GM19397 (cell line): Measurements from ENCODE around the gene SDR42E2.
"Not testable (repeated sequence)": the region's sequence is repeated elsewhere in the genome, so short reads cannot be mapped to it uniquely, and the experiment has no call there.

Experiments used
- ATAC-seq: cut with Tn5 transposase; IDR thresholded peaks from one replicate; pipeline ENCODE4 v1.9.1; 2021; ENCODE audit warnings: mild to moderate bottlenecking, moderate library complexity; ENCODE audit not compliant: unreplicated experiment

Gene SDR42E2

DNA sequence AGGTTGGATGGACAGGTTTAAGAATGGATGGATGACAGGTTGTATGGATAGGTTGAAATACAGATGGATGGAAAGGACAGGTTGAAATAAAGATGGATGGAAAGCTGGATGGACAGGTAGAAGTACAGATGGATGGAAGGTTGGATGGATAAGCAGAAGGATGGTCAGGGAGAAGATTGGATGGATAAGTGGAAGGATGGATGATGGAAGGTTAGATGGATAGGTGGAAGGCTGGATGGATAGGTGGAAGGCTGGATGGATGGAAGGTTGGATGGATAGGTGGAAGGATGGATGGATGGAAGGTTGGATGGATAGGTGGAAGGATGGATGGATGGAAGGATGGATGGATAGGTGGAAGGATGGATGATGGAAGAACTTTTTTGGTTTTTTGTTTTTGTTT is 905 bp upstream of the SDR42E2 start:
- ATAC-seq: no peak

DNA sequence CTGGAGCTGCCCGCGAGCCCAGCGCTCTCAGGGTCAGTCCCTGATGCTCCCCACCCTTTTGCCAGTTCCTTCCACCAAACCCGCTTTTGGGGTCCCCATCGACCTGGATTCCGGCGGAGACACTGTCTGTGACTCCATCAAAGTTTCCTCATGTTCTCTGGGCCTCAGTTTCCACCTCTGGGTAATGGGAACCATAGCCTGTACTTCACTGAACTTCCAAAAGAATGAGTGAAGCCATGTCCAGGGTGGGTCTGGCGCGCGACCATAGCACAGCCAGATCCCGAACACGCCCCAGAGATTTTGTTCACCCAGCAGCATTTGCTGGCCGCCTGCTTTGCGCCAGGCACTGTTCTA is 327 bp downstream of the SDR42E2 start:
- no peak for ATAC-seq

DNA sequence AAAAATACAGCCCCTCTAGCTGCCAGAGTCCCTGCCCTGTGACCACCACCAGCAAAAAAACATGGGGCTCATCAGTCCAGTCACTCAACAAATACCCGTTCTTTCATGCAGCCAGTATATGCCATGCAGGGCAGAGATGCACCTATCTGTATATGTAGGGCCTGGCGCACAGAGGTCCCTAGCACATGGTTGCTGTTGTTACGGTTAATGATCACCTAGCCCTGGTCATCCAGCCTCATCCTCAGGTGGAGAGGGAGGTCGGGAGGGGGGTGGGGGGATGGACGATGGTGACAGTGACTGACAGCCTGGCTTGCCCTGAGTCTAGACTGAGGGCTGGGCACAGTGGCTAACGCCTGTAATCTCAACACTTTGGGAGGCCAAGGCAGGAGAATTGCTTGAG is 1.5 kb downstream of the SDR42E2 start:
- ATAC-seq: no peak

DNA sequence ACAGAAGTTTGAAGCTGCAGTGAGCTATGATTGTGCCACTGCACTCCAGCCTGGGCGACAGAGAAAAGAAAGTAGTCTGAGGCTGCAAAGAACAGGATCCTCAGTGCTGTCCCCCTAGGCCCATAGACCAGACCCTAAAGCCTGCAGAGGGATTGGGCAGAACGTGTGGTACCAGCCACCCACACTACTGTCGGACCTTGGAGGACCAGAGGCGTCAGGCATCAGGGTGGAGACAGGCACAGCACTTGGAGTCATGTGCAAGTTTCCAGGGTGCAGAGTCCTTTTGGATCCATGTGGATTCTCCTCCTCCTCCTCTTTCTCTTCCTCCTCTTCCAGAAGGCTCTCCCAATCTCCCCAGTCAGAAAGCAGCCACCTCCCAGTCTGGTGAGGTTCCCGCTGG is 2.2 kb downstream of the SDR42E2 start:
- ATAC-seq: no peak

DNA sequence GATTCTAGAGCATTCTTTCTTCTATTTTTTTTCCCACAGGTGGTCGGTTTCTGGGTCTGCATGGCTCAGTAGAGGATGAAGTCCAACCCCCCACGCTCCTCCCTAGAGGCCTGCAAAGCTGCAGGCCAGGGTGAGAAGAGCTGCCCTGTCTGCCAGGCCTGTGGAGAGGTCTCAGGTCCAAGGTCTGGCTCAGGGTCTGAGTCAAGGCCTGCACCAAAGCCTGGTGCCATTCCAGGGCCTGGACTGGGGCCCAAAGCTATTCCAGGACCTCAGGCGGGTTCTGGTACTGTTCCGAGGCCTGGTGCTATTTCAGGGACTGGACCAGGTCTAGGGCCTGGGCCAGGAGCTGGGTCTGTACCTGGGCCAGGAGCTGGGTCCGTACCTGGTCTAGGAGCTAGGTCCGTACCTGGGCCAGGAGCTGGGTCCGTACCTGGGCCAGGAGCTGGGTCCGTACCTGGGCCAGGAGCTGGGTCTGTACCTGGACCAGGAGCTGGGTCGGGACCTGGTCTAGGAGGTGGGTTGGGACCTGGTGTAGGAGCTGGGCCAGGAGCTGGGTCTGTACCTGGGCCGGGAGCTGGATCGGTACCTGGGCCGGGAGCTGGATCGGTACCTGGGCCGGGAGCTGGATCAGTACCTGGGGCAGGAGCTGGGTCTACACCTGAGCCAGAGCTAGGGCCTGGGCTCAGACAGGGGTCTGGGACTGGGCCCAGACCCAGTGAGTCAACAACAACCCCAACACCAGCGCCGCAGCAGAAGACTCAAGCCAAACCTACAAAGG is 3.4 kb downstream of the SDR42E2 start:
- no peak for ATAC-seq

DNA sequence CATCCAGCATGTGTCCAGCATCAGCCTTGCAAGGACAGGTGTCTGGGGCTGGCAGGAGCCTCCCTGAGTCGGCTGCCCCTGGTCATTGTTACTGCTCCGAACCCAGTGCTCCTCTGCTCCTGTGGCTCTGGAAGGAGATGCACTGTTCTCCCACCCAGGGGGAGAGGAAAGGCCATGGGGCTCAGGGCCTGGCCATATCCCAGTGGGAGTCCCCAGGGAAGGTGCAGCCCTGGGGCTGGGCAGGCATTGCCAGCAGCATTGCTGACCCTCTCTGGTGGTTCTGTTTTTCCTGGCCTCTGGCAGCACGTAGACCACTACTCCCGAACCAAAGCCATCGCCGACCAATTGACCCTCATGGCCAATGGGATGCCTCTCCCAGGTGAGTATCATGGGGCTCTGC is 9.6 kb downstream of the SDR42E2 start:
- no peak for ATAC-seq

DNA sequence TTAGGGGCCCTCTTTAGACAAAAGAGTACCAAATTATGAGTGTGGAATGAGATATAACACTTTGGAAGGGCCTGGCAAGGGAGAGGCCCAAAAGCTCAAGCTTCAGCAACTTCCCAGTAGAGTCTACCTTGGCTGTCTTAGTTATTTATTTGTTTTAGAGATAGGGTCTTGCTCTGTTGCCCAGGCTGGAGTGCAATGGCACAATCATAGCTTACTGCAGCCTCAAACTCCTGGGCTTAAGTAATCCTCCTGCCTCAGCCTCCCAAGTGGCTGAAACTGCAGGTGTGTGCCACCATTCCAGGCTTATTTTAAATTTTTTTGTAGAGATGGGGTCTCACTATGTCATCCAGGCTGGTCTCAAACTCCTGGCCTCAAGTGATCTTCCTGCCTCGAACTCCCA is 10.3 kb downstream of the SDR42E2 start:
- not testable (repeated sequence) for ATAC-seq

DNA sequence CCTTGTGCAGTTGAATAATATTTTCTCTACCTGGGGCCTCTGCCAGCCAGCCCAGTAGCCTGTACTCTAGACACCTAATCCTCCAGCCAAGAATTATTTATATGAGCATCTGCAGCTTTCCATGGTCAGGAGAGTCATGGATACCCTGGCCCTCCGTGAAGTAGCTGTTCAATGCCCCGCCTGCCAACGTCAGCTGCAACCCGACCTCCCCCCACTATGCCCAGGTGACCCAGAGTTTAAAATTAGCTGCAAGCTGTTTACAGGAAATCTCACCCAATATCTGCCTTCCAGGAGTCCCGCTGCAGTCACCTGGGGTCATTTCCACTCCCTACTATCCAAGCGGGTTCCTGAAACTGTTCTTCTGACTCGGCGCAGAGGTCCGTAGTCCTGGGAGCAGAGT is 12.3 kb downstream of the SDR42E2 start:
- ATAC-seq: no peak

DNA sequence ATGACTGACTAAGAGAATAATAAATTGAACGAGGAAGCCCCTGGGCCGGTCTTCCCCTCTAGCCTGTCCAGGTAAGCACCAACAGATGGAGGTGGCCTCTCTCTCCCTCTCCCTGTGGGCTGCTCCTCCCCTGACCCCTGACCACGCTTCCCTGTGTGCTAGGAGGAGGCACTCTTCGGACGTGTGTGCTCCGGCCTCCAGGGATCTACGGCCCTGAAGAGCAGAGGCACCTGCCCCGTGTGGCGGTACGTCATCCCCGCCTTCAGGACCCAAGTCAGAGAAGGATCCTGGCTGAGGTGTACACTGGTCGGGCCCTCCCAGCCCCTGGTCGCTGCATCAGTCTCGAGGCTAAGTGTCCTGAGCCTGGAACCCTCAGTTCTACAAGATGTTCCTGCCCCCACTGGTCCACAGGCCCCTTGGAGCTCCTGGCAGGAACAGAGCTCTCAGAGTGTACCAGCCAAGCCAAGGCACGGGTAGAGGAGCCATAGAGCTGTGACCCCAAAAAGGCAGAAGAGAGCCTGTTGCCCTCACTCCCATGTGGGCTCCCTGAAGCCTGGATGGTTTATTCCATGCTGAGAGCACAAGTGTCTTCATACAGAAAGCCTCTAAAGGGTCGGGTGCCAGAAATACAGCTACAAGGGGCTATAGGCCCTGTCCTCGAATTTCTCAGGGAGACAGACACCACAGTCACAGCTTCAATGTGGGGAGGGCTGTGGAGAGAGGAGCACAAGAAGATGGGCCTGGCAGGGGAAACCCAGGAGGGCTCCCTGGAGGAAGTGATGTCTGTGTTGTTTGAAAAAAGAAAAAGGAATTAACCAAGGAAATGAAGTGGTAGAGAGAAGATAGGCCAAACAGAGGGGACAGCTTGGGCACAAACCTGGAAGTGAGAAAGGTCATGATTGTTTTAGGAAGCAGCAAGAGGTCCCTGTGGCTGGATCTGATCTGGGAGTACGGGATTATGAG is 15.9 kb downstream of the SDR42E2 start:
- ATAC-seq: no peak

DNA sequence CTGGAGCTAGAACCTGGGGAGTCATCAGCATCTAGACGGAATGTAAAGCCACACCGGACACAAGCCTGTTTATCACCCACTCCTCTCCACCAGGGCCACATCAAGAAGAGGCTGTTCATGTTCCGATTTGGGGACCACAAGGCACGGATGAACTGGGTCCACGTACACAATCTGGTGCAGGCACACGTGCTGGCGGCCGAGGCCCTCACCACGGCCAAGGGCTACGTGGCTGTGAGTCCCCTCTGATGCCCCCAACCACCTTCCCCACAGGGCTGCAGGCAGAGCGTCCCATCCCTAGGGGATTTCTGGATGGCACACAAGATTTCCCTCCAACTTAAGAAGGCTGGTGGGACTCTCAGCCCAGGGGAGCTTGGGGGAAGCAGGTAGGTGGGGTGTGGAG is 19.1 kb downstream of the SDR42E2 start:
- ATAC-seq: no peak

DNA sequence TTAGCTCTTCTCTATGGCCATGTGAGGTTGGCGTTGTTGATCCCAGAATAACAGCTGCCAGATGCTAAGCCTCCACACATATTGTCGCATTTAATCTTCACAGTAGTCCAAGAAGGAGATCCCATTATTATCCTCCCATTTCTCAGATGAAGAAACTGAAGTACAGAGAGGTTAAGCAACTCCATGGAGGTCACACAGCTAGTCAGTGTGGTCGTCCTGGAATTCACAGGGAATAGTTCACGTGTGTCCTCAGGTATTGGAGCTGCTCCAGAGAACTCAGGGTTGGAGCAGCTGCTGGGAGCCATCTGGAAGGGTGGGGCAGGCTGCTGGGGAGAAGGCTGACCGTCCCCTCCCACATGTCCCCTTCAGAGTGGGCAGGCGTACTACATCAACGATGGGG is 19.5 kb downstream of the SDR42E2 start:
- ATAC-seq: no peak

DNA sequence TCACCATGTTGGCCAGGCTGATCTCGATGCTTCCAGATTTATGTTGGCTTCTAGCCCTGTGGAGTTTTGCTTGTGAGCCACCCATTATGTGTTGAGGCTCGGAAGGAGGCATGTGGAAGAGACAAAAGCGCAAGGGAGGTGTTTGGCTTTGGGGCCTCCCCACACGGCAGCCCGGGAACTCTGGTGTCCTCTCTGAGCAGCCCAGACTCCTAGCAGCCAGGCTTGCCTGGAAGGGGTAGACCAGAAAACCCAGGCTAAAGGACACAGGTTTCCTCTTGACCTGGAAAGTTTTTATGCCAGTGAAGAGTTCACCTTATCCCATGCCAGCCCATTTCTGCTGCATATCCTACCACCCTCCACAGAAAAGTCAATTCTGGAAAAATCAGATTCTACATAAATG is 21.0 kb downstream of the SDR42E2 start:
- no peak for ATAC-seq

DNA sequence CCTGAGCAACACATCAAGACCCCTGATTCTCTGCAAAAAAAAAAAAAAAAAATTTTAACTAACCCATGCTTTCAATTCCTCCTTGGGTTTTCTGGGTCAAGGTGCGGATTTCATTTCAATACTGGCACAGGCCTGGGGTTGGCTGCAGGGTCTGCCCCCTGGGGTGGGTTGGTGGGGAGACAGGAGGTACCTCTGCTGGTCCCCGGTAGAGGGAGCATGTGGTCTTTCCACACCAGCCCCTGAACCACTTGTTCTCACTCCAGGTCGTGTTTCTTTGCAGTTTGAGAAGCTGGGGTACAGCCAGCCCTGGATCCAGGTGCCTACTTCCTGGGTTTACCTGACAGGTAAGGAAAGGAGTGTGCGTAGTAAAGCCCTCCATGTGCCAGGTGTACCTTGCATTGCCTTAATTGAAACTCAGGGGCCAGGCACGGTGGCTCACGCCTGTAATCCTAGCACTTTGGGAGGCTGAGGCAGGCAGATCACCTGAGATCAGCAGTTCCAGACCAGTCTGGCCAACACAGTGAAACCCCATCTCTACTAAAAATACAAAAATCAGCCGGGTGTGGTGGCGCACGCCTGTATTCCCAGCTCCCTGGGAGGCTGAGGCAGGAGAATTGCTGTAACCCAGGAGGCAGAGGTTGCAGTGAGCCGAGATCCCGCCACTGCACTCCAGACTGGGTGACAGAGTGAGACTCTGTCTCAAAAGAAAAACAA is 21.8 kb downstream of the SDR42E2 start:
- no peak for ATAC-seq

DNA sequence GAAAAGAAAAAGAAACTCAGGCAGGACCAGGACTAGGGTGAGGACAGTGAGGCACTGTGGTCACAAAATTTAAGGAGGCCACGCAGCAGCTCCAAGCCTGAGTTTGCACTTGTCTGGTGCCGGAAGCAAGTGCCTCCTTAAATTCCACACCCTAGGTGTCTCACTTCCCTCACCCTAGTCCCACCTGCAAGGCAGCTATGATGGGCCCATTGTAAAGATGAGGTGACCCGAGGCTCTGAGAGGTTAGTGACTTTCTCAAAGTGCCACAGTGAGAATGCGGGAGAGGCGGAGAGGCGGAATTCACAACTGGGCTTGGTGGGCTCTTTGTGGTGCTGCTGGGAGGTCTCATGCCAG is 22.3 kb downstream of the SDR42E2 start:
- no peak for ATAC-seq

DNA sequence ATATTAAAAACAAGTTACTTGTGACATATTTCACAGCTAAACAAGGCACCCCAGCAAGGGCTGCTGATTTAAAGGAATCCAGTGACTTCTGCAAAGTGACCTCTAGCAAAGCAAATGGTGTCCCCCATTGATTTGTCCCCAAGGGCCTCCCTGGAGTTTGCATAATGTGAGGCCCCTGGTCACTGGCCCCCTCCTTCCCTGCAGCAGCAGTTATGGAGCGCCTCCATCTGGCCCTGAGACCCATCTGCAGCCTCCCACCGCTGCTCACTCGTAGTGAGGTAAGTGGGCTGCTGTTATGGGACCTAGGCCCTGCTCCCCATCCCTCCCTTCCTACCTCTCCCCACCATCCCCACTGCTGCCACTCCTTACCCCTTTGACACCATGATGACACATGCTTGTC is 24.2 kb downstream of the SDR42E2 start:
- no peak for ATAC-seq

DNA sequence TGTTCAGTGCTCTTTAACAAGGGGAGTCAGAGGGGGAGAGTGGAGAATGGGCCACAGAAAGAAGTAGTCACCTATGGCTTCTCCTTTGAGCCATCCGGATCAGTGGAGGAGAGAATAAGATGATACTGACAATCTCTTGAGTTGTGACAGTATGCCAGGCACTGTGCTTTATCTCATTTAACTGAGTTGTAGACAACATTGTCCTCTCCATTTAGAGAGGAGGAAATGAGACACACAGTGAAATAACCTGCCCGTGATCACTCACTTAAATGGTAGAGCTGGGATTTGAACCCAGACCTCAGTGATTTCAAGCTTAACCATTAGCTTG is 25.9 kb downstream of the SDR42E2 start:
- ATAC-seq: no peak

DNA sequence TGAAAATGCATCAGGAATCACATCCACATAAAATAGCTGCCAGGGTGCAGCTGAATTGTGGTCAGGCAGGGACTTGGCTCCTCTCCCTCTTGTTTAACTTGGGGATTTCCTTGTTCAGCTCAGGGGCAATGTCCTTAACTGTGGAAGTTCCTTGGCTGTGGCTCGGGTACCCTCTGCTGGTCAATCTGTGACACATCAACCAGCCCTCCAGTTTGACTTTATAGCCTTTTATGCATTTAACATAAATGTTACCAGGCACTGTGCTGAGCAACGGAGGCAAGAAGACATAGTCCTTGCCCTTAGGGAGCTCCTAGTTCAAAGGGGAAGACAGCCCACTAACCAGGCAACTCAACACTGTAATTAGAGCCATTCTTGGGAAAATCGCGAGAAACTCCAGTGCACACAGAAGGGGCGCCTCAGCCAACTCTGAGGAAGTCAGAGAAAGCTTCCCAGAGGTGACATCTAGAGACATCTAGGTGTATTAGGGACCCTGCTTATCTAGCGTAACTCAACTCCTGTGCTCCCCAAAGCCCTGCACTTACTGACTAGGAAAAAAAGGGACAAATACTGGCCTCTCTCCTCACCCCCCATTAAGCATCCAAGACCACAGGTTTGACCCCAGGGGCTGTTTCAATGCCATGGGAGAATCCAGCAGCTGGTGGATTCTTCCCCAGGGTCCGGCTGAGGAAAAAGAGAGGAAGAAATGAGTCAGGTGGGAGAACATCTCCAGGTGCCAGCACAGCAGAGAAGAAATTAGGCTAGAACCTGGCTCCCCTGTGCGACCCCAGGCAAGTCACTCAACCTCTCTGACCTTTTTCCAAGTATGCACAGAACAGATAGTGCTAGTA is 26.5 kb downstream of the SDR42E2 start:
- no peak for ATAC-seq

DNA sequence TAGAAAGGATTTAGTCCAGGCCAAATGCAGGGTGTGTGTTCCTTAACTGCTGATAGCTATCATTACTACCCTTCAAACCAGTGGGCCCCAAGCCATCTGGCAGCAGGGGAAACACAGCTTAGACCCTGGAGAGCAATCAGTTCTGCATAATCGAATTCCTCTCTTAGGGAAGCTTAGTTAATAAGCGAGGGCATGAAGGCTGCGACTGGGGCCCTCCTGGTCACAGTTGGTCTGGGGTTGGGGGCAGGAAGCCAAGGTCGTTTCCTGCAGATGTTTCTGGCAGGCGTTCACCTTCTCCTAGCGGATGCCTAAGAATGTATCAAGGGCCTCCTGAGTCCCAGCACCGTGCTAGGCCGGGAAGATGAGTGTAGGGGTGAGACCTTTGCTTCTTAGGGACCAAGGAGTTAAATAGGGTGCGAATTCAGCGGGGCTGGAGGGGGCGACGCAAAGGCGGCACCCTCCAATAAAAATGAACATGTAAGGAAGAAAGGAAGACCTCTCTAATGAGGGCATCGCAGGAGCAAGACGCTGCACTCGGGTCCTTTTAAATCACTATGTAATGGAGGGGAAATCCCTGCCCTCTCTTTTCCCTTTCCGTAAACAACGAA is 27.3 kb downstream of the SDR42E2 start:
- no peak for ATAC-seq

DNA sequence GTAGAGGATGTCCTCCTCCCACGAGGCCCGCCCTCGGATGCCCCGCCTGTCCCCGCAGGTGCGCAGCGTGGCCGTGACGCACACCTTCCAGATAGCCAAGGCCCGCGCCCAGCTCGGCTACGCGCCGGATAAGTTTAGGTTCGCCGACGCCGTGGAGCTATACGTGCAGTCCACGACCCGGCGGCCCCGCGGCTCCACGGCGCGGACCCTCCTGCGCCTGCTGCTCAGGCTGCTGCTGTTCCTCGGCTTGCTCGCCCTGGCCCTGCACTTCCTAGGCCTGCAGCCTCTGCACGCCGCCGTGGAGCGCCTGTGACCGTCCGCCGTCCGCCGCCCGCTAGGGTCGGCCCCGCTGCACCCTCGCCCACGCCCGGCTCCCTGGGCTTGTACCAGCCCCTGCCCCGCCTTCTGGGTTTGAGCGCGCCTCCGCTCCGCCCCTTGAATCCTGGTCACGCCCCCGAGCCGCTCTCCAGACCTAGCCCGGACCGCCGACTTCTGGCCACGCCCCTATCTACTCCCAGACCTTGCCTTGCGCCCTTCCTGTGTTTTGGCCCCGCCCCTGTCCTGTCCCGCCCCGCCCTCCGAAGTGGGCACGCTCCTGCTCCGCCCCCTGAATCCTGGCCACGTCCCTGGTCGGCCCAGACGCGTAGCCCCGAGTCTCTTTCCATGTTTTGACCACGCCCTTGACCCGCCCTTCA is 27.9 kb downstream of the SDR42E2 start:
- peak; percentile 63 for ATAC-seq
